Renal cortical epithelial cell (primary cell): ENCODE results near the gene SLC29A1. TPM values are rescaled to one million over a fixed set of nuclear protein-coding genes. Genes with fewer than 3 reads are reported as not detected.

ENCODE experiments used
- DNase-seq: peaks from one replicate; pipeline ENCODE4 v3.0.0-alpha.2; 2011; ENCODE audit warnings: low read depth
- total RNA-seq: library from RNA; depleted of rRNA; stranded (reverse); fragments of >200 nt; gene quantifications from 2 replicates; pipeline ENCODE4 v1.2.3, GENCODE V29; 2014

SLC29A1 gene
- total RNA-seq, 1 donor from 2014 or later, result 15.3 TPM

- no peak for DNase-seq
These were observed 31.9 kb downstream of the SLC29A1 start for GRCh38 chr6:44255105-44255808.

DNA sequence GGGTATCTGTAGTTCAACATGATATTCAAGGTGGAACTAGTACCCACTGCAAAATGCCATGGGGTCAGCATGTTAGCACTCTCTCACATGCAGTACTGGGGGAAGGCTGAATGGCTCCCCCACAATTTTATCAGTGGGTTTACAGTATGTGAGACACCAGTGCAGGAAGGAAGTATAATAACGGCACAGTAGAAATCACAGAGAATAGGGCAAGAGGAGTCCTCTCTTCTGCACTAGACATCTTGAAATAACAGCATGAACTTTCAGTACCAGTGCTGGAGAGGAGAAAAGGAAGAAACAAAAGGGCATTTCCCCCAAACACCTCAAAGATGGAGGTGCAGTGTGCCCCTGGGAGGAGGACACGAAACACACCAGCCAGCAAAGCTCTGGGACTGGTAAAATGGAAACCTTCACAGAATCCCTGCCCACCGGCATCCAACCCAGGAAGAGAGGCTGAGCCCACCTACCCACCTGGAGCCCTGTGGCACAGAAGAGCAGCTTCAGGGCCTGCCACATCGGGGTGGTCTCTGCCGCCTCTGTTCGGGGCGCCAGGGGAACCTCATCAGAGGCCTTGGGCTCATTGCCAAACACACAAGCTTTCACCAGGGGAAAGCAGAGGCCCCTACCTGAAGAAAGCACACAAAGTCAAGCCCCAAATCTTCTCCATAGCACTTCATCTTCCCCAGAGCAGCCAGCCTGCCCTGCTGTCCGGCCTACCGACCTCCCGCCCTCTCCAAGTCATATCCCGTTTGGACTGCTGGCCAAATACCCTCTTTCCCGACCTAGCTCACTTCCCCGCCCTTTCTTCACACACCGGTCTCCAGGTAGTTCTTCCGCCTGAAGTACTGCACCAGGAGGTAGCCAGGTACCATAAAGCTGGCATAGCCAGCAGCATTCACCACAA lies 32.7 kb downstream of the SLC29A1 start:
- no peak for DNase-seq

DNA sequence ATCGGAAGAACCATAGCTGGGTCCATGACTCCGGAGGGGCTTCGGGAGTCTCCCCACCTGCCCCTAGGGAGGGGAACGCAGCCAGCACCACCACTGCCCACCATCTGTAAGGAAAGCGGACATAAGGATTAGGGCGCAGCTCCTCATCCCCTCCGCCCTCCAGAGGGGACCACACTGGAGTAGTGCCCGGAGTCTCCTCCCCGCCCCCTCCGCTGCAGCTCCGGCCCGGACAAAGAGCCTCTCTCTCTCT lies 33.3 kb downstream of the SLC29A1 start:
- no peak for DNase-seq

DNA sequence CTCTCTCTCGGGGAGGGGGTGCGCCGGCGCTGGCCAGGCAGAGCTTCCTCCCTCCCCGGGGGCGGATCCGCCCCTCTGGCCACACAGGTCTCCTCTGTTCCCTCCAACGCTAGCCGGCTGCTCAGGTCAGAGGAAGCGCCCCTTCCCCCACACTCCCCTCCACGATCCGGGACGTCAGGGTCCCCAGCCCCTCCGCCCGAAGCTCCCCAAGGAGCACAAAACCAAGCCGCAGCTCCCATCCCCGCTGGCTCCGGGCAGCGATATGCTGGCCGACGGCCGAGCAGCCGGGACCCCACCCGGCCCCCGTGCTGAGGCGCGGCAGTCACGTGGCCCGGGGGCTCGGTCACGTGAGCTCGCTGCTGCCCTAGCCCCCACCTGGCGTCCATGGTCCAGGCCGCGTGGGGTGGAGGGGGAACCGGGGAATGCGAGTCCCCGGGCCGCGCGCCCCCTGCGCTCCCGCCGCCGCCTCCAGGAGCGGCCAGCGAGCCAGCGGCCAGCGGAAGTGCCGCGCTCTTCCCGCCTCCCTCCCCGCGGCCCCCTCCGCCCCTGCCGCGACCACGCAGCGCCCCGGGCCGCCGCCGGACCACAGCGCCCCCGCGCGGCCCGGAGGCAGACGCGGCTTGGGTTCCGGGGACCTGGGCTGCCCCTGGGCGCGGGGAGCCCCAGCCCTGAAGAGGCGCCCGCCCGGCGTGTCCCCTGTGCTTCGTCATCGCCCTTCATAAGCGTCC lies 33.8 kb downstream of the SLC29A1 start, which contains the start of gene SLC35B2:
TSS of gene SLC35B2 (minus strand) at position 504 of the 728 bp plus-strand sequence. CDS start at position 386, 118 bp downstream.
- DNase-seq, result peak; percentile 36

- no peak for DNase-seq
These were observed 34.4 kb downstream of the SLC29A1 start for GRCh38 chr6:44257753-44258324.

- DNase-seq, result no peak
These were observed 35.0 kb downstream of the SLC29A1 start for GRCh38 chr6:44258325-44258863.

DNA sequence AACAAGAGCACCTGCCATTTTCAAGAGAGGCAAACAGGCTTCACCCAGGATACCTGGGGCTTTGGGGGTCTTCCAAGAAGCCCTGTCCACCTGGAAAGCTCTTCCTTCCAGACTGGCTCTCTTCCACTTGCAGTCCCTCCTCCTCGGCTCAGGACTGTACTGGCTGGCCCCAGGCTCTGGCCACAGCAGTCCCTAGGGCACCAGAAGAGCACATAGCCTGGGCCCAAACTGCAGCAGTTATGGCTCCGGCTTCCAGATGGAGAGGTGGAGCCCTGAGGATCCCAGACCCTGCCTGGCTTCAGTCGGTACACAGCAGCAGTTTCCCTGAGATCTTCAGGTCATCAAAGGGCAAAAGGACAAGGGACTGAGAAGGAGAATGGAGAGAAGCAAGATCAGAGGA lies 35.5 kb downstream of the SLC29A1 start:
- no peak for DNase-seq

GRCh38 chr6:44260011-44260410 lies 36.6 kb downstream of the SLC29A1 start:
- DNase-seq, result no peak

DNA sequence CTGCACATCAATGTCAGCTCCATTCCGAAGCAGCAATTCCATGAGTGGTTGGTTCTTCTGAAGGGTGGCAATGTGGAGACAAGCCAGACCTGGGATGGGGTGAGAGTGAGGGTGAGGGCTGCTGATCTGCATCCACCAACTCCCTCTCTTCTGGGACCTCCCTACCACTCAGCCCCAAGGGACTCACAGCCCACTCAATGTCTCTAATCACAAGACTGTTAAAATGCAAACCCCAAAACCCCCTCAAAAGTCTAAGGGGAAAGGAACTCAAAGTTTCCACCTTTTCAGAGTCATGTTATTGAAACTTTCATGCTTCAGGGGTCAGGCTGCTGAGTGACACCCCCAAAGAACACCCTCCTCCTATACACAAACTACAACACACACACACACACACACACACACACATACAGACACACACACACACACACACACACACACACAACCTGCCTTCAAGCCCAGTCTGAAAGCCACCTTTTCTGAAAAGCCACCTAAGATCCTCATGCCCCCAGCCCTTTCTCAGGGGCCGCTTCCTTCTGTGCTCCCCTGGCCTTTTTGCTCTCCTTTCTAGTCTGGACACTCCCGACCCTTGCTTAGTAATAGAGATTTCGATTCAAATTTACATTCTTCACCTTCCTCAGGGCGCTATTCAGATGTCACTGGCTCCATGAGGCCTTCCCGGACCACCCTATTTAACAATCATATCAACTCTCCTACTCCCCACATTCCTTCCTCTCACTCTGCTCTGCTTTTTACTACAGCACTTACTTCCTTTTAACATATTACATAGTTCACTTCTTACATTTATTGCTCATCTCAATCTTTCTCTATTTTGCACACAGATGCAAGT lies 37.3 kb downstream of the SLC29A1 start:
- DNase-seq, result no peak

DNA sequence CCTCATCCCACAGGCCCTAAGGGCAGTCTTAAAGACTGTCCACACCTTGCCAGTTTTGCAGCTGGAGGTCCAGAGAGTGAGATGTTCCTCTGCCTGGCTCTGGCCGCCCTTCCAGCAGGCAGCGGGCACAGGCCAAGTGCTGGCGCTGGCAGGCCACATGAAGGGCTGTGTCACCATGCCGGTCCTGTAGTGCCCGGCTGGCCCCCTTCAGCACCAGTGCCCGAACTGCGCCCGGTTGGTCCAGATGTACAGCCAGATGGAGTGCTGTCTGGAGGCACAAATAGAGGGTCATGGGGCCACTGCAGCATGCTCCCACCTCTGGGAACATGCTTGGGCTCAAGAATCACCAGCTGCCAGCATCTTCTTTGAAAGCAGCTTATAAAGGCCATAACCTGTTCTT lies 38.2 kb downstream of the SLC29A1 start:
- DNase-seq, result no peak

GRCh38 chr6:44262467-44263353 lies 39.3 kb downstream of the SLC29A1 start:
- DNase-seq, result peak; percentile 17

- DNase-seq, result peak; percentile 75
These were observed 40.1 kb downstream of the SLC29A1 start for GRCh38 chr6:44263354-44264100.

- peak; percentile 45 for DNase-seq
These were observed 41.0 kb downstream of the SLC29A1 start for GRCh38 chr6:44264154-44265006.

DNA sequence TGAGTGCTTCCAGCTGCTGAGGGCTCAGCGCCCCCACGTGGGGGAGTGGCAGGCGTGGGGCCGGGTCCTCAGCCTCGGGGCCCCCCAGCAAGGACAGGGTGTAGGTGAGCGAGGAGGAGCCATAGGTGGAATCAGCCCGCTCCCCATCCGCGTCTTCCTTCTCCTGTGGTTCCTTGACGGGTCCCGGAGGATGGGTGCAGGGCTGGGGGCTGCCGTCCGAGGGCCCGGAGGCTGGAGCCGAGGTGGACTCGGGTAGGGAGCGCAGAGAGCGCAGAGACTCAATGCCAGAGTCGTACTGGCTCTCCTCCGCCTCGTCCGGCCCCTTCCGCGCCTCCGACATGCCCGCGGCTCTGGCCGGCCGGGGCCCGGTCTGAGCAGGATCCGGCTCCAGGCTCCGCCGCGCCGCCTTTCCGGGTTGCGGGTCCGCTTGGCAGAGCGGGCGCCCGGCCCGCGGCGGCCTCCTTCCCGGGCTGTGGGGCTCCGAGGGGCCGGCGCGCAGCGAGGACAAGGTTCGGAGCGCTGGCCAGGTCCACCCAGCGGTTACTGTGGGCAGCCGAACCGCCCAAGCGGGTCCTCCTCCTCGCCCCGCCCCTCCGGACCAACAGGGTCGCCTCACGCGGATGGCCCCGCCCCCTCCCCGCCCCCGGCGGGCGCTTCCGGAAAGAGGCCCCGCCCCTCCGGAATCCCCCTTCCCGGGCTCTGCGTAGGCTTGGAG lies 41.8 kb downstream of the SLC29A1 start, which contains the start of gene NFKBIE:
TSS of gene NFKBIE (minus strand) at position 545 of the 715 bp plus-strand sequence. CDS start at position 340, 205 bp downstream.
- no peak for DNase-seq

DNA sequence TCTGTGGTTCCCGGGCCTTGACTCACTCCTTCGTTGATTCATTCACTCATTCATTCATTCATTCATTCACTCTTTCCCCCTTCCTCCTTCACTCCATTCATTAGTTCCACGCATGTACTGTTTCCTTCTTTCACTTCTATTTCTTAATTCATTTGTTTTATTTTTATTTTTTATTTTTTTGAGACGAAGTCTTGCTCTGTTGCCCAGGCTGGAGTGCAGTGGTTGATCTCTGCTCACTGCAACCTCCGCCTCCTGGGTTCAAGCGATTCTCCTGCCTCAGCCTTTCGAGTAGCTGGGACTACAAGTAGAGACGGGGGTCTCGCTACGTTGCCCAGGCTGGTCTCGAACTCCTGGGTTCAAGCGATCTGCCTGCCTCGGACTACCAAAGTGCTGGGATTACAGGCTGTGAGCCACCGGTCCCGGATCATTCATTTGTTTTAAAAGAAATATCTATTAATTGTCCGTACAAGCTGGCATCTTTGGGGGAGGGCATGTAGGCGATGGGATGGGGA lies 42.4 kb downstream of the SLC29A1 start:
- DNase-seq, result peak; percentile 94

DNA sequence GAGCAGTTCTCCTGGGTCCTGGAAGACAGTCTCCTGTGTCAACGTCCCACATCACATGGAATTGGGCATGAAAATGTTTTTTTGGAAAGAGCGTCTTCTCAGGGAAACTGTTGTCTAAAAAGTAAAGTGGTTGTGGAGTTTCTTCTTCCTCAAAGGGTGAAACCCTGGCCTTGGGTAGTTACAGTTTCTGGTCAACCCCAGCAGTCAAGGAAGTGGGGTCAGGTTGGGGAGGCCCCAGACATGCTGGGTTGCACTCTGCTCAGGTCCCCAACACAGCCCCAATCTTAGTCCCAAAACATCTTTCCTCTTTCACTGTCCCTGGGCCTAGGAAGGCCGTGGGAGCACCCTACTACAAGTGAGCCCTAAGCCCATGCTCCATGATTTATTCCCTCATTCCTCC lies 43.0 kb downstream of the SLC29A1 start:
- DNase-seq, result no peak

GRCh38 chr6:44267252-44267651 lies 43.9 kb downstream of the SLC29A1 start:
- no peak for DNase-seq
